Stimulated activated naive B cell treated with anti-CD40 and anti-IgM and Interleukin-4, amounts not matched to agents 10 μg/mL and 1 μg/mL and 100 μg/mL, for 72 hours (primary cell): ENCODE data around the gene MTG2.

ENCODE experiments used
- ATAC-seq, 2 donors: fragments of 150-1000 bp; cut with Tn5 transposase; replicated peaks; 2 replicates each; pipeline ENCODE4 v1.10.0; 2021; ENCODE audit warnings: moderate library complexity in 1 of 2
- DNase-seq: peaks from one replicate; pipeline ENCODE4 v3.0.0; 2021
- H3K27ac Mint-ChIP-seq: one replicate; pipeline ENCODE4 v1.8.0; 2022; ENCODE audit warnings: mild to moderate bottlenecking, mixed read lengths
- H3K27me3 Mint-ChIP-seq, 2 donors: one replicate each; pipeline ENCODE4 v1.8.0; 2022; ENCODE audit warnings: mixed read lengths in 2 of 2
- H3K36me3 Mint-ChIP-seq, 2 donors: one replicate each; pipeline ENCODE4 v1.8.0; 2022; ENCODE audit warnings: mixed read lengths in 2 of 2, mild to moderate bottlenecking in 1 of 2
- H3K4me1 Mint-ChIP-seq, 2 donors: one replicate each; pipeline ENCODE4 v1.8.0; 2022; ENCODE audit warnings: mixed read lengths in 2 of 2, mild to moderate bottlenecking in 1 of 2
- H3K4me3 Mint-ChIP-seq, 2 donors: one replicate each; pipeline ENCODE4 v1.8.0; 2022; ENCODE audit warnings: mild to moderate bottlenecking in 2 of 2, mixed read lengths in 2 of 2, moderate library complexity in 1 of 2
- H3K9me3 Mint-ChIP-seq, 2 donors: one replicate each; pipeline ENCODE4 v1.8.0; 2022; ENCODE audit warnings: mixed read lengths in 2 of 2, mild to moderate bottlenecking in 1 of 2

Gene MTG2

GRCh38 chr20:62151225-62151624 lies 31.6 kb upstream of the MTG2 start:
- Mint-ChIP-seq H3K9me3 (peaks cover 9 to 12% of the 10 kb centered on the region in 2 donors), H3K27ac (no peak overlapping the region), H3K4me1 (peaks cover 21 to 38% of the 10 kb centered on the region in 2 donors), H3K27me3 (no peaks in the 10 kb centered on the region), H3K4me3 (no peak overlapping the region), H3K36me3 (peaks cover 35 to 60% of the 10 kb centered on the region in 2 donors)
- ATAC-seq (no peak), DNase-seq (no peak)

DNA sequence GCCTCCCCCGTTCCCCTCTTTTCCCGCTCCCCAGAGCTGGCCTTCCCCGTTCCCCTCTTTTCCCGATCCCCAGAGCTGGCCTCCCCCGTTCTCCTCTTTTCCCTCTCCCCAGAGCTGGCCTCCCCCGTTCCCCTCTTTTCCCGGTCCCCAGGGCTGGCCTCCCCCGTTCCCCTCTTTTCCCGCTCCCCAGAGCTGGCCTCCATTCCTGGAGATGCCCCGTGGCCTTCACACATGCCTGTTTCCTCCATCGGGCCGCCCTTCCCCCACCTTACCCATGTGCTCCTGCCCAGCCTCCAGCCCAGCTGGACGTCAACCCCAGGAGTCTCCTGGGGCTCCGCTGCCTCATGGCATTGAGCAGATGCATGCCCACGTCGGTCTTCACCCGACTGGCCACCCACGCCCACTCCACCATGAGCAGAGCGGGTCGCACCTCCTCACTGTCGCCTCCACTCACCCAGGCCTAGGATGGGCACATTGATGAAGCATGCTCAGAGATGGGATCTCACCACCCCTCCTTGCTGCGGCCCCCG lies 30.9 kb upstream of the MTG2 start:
- Mint-ChIP-seq H3K9me3 (peaks cover 9 to 12% of the 10 kb centered on the region in 2 donors), H3K27me3 (no peaks in the 10 kb centered on the region), H3K36me3 (peaks cover 35 to 60% of the 10 kb centered on the region in 2 donors), H3K4me3 (no peak overlapping the region), H3K27ac (peak overlapping the region; percentile 69), H3K4me1 (peaks cover 23 to 45% of the 10 kb centered on the region in 2 donors)
- no peak for ATAC-seq
- DNase-seq = no peak

DNA sequence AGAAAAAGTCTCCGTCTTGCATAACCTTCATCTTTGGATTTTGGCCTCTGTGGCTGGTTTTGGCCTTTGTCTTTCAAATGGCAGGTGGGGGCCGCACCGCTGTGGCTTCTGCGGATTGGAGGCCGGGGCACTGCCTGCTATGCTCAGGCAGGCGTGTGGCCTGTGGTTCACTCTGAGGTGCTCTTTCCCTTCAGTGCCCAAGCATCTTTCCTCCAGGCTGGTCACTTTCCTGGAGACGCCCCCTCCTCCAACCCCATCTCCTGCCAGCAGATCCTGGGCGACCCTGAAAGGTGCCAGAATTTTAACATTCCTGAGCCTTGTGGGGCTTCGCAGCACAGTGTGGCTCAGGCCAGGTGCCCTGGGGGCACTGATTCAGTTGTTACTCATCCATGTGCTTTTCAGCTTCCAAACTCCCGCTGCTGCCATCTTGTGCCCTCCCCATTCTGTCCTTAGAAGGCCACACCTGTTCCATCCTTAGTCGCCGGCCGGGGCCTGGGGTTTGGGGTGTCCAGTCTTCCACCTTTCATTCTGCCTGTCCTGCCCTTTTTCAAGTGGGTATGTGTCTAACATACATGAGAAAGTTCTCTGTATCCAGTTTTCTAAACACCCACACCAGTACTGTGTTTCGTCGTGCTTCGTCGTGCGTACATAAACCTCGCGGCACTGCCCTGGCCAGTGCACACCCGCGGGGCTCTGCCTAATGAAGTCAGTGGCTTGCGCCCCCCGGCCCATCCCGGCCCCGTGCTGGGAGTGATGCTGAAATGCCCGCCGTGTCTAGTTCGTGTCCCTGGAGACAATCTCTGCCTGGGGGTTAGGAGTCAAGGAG lies 27.2 kb upstream of the MTG2 start:
- H3K36me3 Mint-ChIP-seq = peaks cover 44 to 57% of the 10 kb centered on the region in 2 donors

GRCh38 chr20:62156254-62156556 lies 26.6 kb upstream of the MTG2 start:
- H3K36me3 Mint-ChIP-seq = peaks cover 44 to 62% of the 10 kb centered on the region in 2 donors
- H3K27me3 Mint-ChIP-seq = no peaks in the 10 kb centered on the region
- DNase-seq (no peak), ATAC-seq (no peak)
- H3K4me1 Mint-ChIP-seq = peaks cover 24 to 41% of the 10 kb centered on the region in 2 donors
- no peak overlapping the region for H3K4me3 Mint-ChIP-seq
- peaks cover 9 to 12% of the 10 kb centered on the region in 2 donors for H3K9me3 Mint-ChIP-seq
- H3K27ac Mint-ChIP-seq = peak overlapping the region; percentile 37

More for the DNA sequence above, 27.2 kb upstream of the MTG2 start:
- Mint-ChIP-seq H3K4me3 (no peak overlapping the region), H3K4me1 (peaks cover 25 to 41% of the 10 kb centered on the region in 2 donors), H3K27ac (no peak overlapping the region), H3K9me3 (peaks cover 9 to 12% of the 10 kb centered on the region in 2 donors), H3K27me3 (no peaks in the 10 kb centered on the region)
- DNase-seq = no peak
- no peak for ATAC-seq

GRCh38 chr20:62156592-62157386 lies 26.0 kb upstream of the MTG2 start:
- peak; percentile 51 for DNase-seq
- Mint-ChIP-seq H3K27me3 (no peaks in the 10 kb centered on the region), H3K36me3 (peaks cover 44 to 61% of the 10 kb centered on the region in 2 donors), H3K9me3 (peaks cover 9 to 12% of the 10 kb centered on the region in 2 donors), H3K27ac (no peak overlapping the region), H3K4me3 (no peak overlapping the region), H3K4me1 (peaks cover 23 to 38% of the 10 kb centered on the region in 2 donors)
- ATAC-seq = peak; percentile 92 to 94

GRCh38 chr20:62157387-62158087 lies 25.3 kb upstream of the MTG2 start:
- H3K27me3 Mint-ChIP-seq = no peaks in the 10 kb centered on the region
- no peak overlapping the region for H3K4me3 Mint-ChIP-seq
- no peak for ATAC-seq
- peaks cover 23 to 31% of the 10 kb centered on the region in 2 donors for H3K4me1 Mint-ChIP-seq
- peaks cover 7 to 9% of the 10 kb centered on the region in 2 donors for H3K9me3 Mint-ChIP-seq
- H3K27ac Mint-ChIP-seq = no peak overlapping the region
- no peak for DNase-seq
- peaks cover 38 to 54% of the 10 kb centered on the region in 2 donors for H3K36me3 Mint-ChIP-seq

DNA sequence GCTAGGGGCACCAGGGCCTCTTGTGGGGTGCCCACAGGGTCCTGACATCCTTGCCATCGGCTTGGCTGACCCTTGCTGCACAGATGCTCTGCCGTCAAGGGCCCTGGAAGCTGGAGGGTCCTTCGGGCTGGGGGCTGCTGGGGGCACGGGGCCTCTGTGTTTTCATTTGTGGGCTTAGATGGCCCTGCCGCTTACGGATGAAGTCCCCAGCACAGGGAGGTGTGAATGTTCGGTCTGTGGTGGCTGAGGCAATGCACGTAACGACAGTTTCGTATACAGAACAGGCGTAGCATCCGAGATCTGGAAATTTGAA lies 24.8 kb upstream of the MTG2 start:
- ATAC-seq (no peak), DNase-seq (no peak)
- Mint-ChIP-seq H3K27me3 (no peaks in the 10 kb centered on the region), H3K36me3 (peaks cover 34 to 51% of the 10 kb centered on the region in 2 donors), H3K9me3 (peaks cover 4% of the 10 kb centered on the region in 2 donors), H3K27ac (no peak overlapping the region), H3K4me3 (no peak overlapping the region), H3K4me1 (peaks cover 23 to 28% of the 10 kb centered on the region in 2 donors)

- Mint-ChIP-seq H3K4me1 (peaks cover 23 to 28% of the 10 kb centered on the region in 2 donors), H3K4me3 (no peak overlapping the region), H3K27me3 (no peaks in the 10 kb centered on the region), H3K9me3 (peaks cover under 1% of the 10 kb centered on the region in 2 donors), H3K36me3 (peaks cover 32 to 51% of the 10 kb centered on the region in 2 donors), H3K27ac (no peak overlapping the region)
- no peak for DNase-seq
- ATAC-seq = no peak
Observed at GRCh38 chr20:62158541-62158940, 24.3 kb upstream of the MTG2 start.

GRCh38 chr20:62159052-62159451 lies 23.8 kb upstream of the MTG2 start:
- Mint-ChIP-seq H3K27ac (no peak overlapping the region), H3K4me1 (peaks cover 23 to 28% of the 10 kb centered on the region in 2 donors), H3K27me3 (no peaks in the 10 kb centered on the region), H3K36me3 (peaks cover 31 to 51% of the 10 kb centered on the region in 2 donors), H3K4me3 (no peak overlapping the region), H3K9me3 (no peaks in the 10 kb centered on the region)
- ATAC-seq (no peak), DNase-seq (no peak)

DNA sequence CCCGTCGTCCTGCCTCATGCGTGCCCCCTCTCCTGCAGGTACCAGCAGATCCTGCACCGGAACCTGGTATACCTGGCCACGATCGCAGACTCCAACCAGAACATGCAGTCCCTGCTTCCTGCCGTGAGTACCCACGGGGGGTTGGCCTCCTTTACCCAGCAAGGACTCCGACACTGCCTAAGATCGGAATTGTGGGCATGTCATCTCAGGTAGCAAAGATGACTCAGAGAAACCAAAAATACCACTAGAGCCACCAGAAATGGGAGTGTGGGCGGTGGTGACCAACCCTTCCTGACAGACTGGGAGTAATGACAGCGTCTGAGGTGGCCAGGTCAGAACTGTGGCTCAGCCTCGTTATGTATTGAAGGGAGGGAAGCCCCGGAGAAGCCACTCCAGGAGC lies 23.0 kb upstream of the MTG2 start:
- H3K36me3 Mint-ChIP-seq = peaks cover 29 to 49% of the 10 kb centered on the region in 2 donors

GRCh38 chr20:62160253-62160652 lies 22.6 kb upstream of the MTG2 start:
- peaks cover 30 to 49% of the 10 kb centered on the region in 2 donors for H3K36me3 Mint-ChIP-seq
- DNase-seq (no peak), ATAC-seq (no peak)
- H3K9me3 Mint-ChIP-seq = no peaks in the 10 kb centered on the region
- peaks cover 23 to 28% of the 10 kb centered on the region in 2 donors for H3K4me1 Mint-ChIP-seq
- H3K4me3 Mint-ChIP-seq = no peak overlapping the region
- H3K27me3 Mint-ChIP-seq = no peaks in the 10 kb centered on the region
- no peak overlapping the region for H3K27ac Mint-ChIP-seq

More for the DNA sequence above, 23.0 kb upstream of the MTG2 start:
- peak; percentile 22 for DNase-seq
- Mint-ChIP-seq H3K27ac (peak overlapping the region; percentile 39), H3K4me1 (peaks cover 23 to 28% of the 10 kb centered on the region in 2 donors), H3K4me3 (no peak overlapping the region), H3K27me3 (no peaks in the 10 kb centered on the region), H3K9me3 (no peaks in the 10 kb centered on the region)
- ATAC-seq = peak; percentile 38 to 58

GRCh38 chr20:62160876-62161275 lies 22.0 kb upstream of the MTG2 start:
- Mint-ChIP-seq H3K4me1 (peaks cover 17 to 23% of the 10 kb centered on the region in 2 donors), H3K27me3 (no peaks in the 10 kb centered on the region), H3K27ac (no peak overlapping the region), H3K9me3 (no peaks in the 10 kb centered on the region), H3K4me3 (no peak overlapping the region), H3K36me3 (peaks cover 33 to 47% of the 10 kb centered on the region in 2 donors)
- ATAC-seq (no peak), DNase-seq (no peak)

GRCh38 chr20:62161347-62161746 lies 21.5 kb upstream of the MTG2 start:
- H3K4me3 Mint-ChIP-seq = no peak overlapping the region
- no peak for ATAC-seq
- no peak overlapping the region for H3K27ac Mint-ChIP-seq
- H3K27me3 Mint-ChIP-seq = no peaks in the 10 kb centered on the region
- peaks cover 13 to 18% of the 10 kb centered on the region in 2 donors for H3K4me1 Mint-ChIP-seq
- peaks cover 36 to 50% of the 10 kb centered on the region in 2 donors for H3K36me3 Mint-ChIP-seq
- H3K9me3 Mint-ChIP-seq = no peaks in the 10 kb centered on the region
- DNase-seq = no peak
